BLaER1 treated with 17β-estradiol and CSF1 and Interleukin-3, amounts not matched to agents 10 nM and 100 nM (cell line): ENCODE data around the gene ULK1.
"Not testable (repeated sequence)": the region's sequence is repeated elsewhere in the genome, so short reads cannot be mapped to it uniquely, and the experiment has no call there.

Experiments used
- H3K27ac ChIP-seq, 11 experiments: shearing (Covaris generic); formaldehyde crosslinking; 2 replicates each; pipeline ENCODE4 v1.8.1; 2022
- H3K27me3 ChIP-seq, 11 experiments: shearing (Covaris generic); formaldehyde crosslinking; 2 replicates each; pipeline ENCODE4 v1.8.1; 2022
- H3K36me3 ChIP-seq, 11 experiments: shearing (Covaris generic); formaldehyde crosslinking; 2 replicates each; pipeline ENCODE4 v1.8.1; 2022
- H3K4me1 ChIP-seq, 10 experiments: shearing (Covaris generic); formaldehyde crosslinking; 2 replicates each; pipeline ENCODE4 v1.8.1; 2022
- H3K4me2 ChIP-seq, 11 experiments: shearing (Covaris generic); formaldehyde crosslinking; 2 replicates each; pipeline ENCODE4 v1.8.1; 2022
- H3K4me3 ChIP-seq, 10 experiments: shearing (Covaris generic); formaldehyde crosslinking; 2 replicates each; pipeline ENCODE4 v1.8.1; 2022
- H3K9ac ChIP-seq, 11 experiments: shearing (Covaris generic); formaldehyde crosslinking; 2 replicates each; pipeline ENCODE4 v1.8.1; 2022
- H3K9me3 ChIP-seq, 11 experiments: shearing (Covaris generic); formaldehyde crosslinking; replicated peaks in 1 of 11; 2 replicates each; pipeline ENCODE4 v1.8.1; 2022
- H4K20me1 ChIP-seq, 11 experiments: shearing (Covaris generic); formaldehyde crosslinking; 2 replicates each; pipeline ENCODE4 v1.8.1; 2022
- Cebpa-rat ChIP-seq, 11 experiments: shearing (Covaris generic); IDR thresholded peaks; 2 replicates each; pipeline ENCODE4 v1.8.1; 2022

ULK1 gene

DNA sequence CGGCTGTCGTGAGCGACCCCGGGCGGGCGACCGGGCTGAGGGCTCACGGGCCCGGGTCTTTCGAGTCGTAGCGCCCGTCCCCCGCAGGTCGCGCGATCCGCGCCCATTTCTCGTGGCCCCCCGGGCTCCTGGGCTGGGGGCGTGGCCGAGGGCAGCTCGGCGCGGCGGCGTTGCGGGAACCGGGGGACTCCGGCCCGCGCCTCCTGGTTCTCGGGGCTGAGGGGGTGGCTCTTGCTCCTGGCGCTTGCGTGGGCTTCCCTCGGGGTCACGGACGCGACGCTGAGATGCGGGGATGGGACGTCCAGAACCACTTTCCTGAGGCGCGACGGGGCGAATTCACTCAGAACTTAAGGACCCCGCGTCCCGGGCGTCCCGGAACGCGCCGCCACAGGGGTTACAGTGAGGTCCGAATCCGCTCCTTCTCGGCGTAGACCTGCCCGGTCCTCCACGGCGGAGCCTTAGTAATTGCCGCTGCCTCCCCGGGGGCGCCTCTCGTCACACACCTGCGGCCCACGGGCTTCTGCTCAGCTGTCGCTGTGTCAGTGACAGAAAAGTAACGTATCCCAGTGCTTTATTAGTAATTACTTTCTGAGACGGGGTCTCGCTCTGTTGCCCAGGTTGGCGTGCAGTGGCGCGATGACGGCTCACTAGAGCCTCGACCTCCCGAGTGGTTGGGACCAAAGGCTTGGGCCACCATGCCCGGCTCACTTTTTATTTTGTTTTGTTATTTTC, 55.9 kb downstream of the ULK1 start:
- no peak for TF ChIP-seq Cebpa-rat (IDR thresholded peaks at IDR 0.05)
- Histone ChIP-seq H3K4me1 (peaks cover 15 to 47% (median 34%) of the 10 kb centered on the region in 10 experiments), H3K9me3 (no peaks in the 10 kb centered on the region), H3K27me3 (no peaks in the 10 kb centered on the region), H3K4me2 (peak overlapping the region; percentile 75 to 99 (median 91)), H3K9ac (peak overlapping the region; percentile 91 to 98 (median 97)), H3K27ac (peak overlapping the region; percentile 72 to 96 (median 92)), H3K36me3 (peaks cover 0 to 10% (median 3%) of the 10 kb centered on the region in 11 experiments; a peak in 7 of 22 replicates), H3K4me3 (peak overlapping the region; percentile 92 to 100 (median 98)), H4K20me1 (peaks cover 19 to 66% (median 55%) of the 10 kb centered on the region in 11 experiments; a peak in 21 of 22 replicates)

- not testable (repeated sequence) for H3K27ac ChIP-seq, H3K27me3 ChIP-seq, H3K9me3 ChIP-seq, H3K4me2 ChIP-seq, H3K9ac ChIP-seq, H3K4me3 ChIP-seq
- peaks cover 0 to 13% (median 3%) of the 10 kb centered on the region in 11 experiments; a peak in 6 of 22 replicates for H3K36me3 ChIP-seq
- H4K20me1 ChIP-seq, result peaks cover 52 to 90% (median 88%) of the 10 kb centered on the region in 11 experiments; a peak in 21 of 22 replicates
- H3K4me1 ChIP-seq, result peaks cover 30 to 60% (median 44%) of the 10 kb centered on the region in 10 experiments
These were observed 59.4 kb downstream of the ULK1 start for GRCh38 chr12:131953810-131954209.

- H3K9ac ChIP-seq, H3K4me3 ChIP-seq, H3K9me3 ChIP-seq, H3K27me3 ChIP-seq, H3K4me2 ChIP-seq, H3K27ac ChIP-seq: not testable (repeated sequence)
- Histone ChIP-seq H3K36me3 (peaks cover 0 to 20% (median 6%) of the 10 kb centered on the region in 11 experiments; a peak in 6 of 22 replicates), H3K4me1 (peaks cover 30 to 61% (median 49%) of the 10 kb centered on the region in 10 experiments), H4K20me1 (peaks cover 59 to 96% (median 95%) of the 10 kb centered on the region in 11 experiments; a peak in 21 of 22 replicates)
These were observed 60.0 kb downstream of the ULK1 start for GRCh38 chr12:131954460-131954859.

DNA sequence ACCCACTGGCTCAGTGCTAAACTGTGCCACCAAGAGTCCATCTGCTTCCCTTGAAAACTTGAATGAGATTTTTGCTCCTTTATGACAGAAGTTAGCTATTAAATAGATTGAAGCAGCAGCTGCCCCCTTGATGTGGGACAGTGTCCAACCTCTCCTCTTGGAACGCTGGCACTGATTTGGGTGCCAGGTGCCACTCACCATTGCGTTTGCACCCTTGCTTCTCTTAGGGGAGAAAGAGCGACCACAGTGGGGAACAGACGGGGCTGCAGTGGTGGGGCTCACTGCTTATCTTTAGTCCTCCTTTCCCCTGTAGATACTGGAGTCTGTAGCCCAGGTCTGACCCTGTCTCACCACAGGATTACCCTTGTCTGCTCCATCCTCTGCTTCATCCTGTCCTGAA, 64.7 kb downstream of the ULK1 start:
- 0 out of 22 replicates have a peak overlapping the region, but pooled peaks of 1 of the 11 experiments have one; percentile 18 for H3K27ac ChIP-seq
- peaks cover 21 to 54% (median 43%) of the 10 kb centered on the region in 10 experiments; a peak in 19 of 20 replicates for H3K4me1 ChIP-seq
- H3K4me2 ChIP-seq, result peak overlapping the region in 2 of 11 experiments; percentile 0 to 3; a peak in 2 of 22 replicates
- peak overlapping the region in 3 of 11 experiments; percentile 5 to 36 (median 7); a peak in 2 of 22 replicates for H3K9ac ChIP-seq
- peaks cover 15 to 43% (median 29%) of the 10 kb centered on the region in 11 experiments; a peak in 21 of 22 replicates for H3K36me3 ChIP-seq
- no peak for TF ChIP-seq Cebpa-rat (IDR thresholded peaks at IDR 0.05)
- no peaks in the 10 kb centered on the region for H3K27me3 ChIP-seq
- H4K20me1 ChIP-seq, result peaks cover 77 to 96% (median 90%) of the 10 kb centered on the region in 11 experiments; a peak in 21 of 22 replicates
- H3K9me3 ChIP-seq, result no peaks in the 10 kb centered on the region
- H3K4me3 ChIP-seq, result no peak overlapping the region

- Histone ChIP-seq H3K9me3 (no peaks in the 10 kb centered on the region), H3K27me3 (no peaks in the 10 kb centered on the region), H3K9ac (peak overlapping the region in 3 of 11 experiments; percentile 7 to 36 (median 22); a peak in 2 of 22 replicates), H3K4me3 (no peak overlapping the region), H4K20me1 (peaks cover 74 to 96% (median 89%) of the 10 kb centered on the region in 11 experiments; a peak in 21 of 22 replicates), H3K4me2 (peak overlapping the region in 1 of 11 experiments; percentile 3; a peak in 1 of 22 replicates), H3K27ac (peak overlapping the region in 1 of 11 experiments; percentile 18; a peak in 1 of 22 replicates), H3K36me3 (peaks cover 16 to 48% (median 35%) of the 10 kb centered on the region in 11 experiments; a peak in 21 of 22 replicates), H3K4me1 (peaks cover 21 to 57% (median 43%) of the 10 kb centered on the region in 10 experiments; a peak in 19 of 20 replicates)
- TF ChIP-seq Cebpa-rat (IDR thresholded peaks at IDR 0.05), result no peak
These were observed 65.5 kb downstream of the ULK1 start for GRCh38 chr12:131959641-131960589.

- H3K9ac ChIP-seq, H3K9me3 ChIP-seq, H3K4me3 ChIP-seq, H3K27ac ChIP-seq, H3K4me2 ChIP-seq, H3K27me3 ChIP-seq: not testable (repeated sequence)
- Histone ChIP-seq H4K20me1 (peaks cover 66 to 96% (median 89%) of the 10 kb centered on the region in 11 experiments; a peak in 21 of 22 replicates), H3K36me3 (peaks cover 23 to 56% (median 42%) of the 10 kb centered on the region in 11 experiments; a peak in 21 of 22 replicates), H3K4me1 (peaks cover 13 to 60% (median 39%) of the 10 kb centered on the region in 10 experiments; a peak in 19 of 20 replicates)
These were observed 66.3 kb downstream of the ULK1 start for GRCh38 chr12:131960590-131961325.

GRCh38 chr12:131961328-131961727, 66.9 kb downstream of the ULK1 start:
- peaks cover 8 to 54% (median 34%) of the 10 kb centered on the region in 10 experiments; a peak in 17 of 20 replicates for H3K4me1 ChIP-seq
- peaks cover 29 to 62% (median 48%) of the 10 kb centered on the region in 11 experiments for H3K36me3 ChIP-seq
- not testable (repeated sequence) for H3K9ac ChIP-seq, H3K27me3 ChIP-seq, H3K4me3 ChIP-seq, H3K27ac ChIP-seq, H3K9me3 ChIP-seq
- H4K20me1 ChIP-seq, result peaks cover 66 to 96% (median 89%) of the 10 kb centered on the region in 11 experiments; a peak in 21 of 22 replicates
- H3K4me2 ChIP-seq, result peak overlapping the region in 1 of 11 experiments; percentile 51; a peak in 3 of 22 replicates

GRCh38 chr12:131962069-131962468, 67.6 kb downstream of the ULK1 start:
- peak overlapping the region in 4 of 11 experiments; percentile 0 to 43 (median 24); a peak in 1 of 22 replicates for H3K9ac ChIP-seq
- peaks cover under 1 to 48% (median 31%) of the 10 kb centered on the region in 10 experiments; a peak in 17 of 20 replicates for H3K4me1 ChIP-seq
- H4K20me1 ChIP-seq, result peaks cover 66 to 96% (median 89%) of the 10 kb centered on the region in 11 experiments; a peak in 21 of 22 replicates
- peaks cover 29 to 70% (median 49%) of the 10 kb centered on the region in 11 experiments for H3K36me3 ChIP-seq
- H3K27ac ChIP-seq, result no peak overlapping the region; a peak in 1 of 22 replicates
- no peak overlapping the region for H3K4me3 ChIP-seq
- peak overlapping the region in 9 of 11 experiments; percentile 13 to 52 (median 26); a peak in 16 of 22 replicates for H3K4me2 ChIP-seq
- no peak for TF ChIP-seq Cebpa-rat (IDR thresholded peaks at IDR 0.05)
- H3K9me3 ChIP-seq, result no peaks in the 10 kb centered on the region
- no peaks in the 10 kb centered on the region for H3K27me3 ChIP-seq
